ENCODE measurements around the gene DNM2.
"Not testable (repeated sequence)": the region's sequence is repeated elsewhere in the genome, so short reads cannot be mapped to it uniquely, and the experiment has no call there.

DNA sequence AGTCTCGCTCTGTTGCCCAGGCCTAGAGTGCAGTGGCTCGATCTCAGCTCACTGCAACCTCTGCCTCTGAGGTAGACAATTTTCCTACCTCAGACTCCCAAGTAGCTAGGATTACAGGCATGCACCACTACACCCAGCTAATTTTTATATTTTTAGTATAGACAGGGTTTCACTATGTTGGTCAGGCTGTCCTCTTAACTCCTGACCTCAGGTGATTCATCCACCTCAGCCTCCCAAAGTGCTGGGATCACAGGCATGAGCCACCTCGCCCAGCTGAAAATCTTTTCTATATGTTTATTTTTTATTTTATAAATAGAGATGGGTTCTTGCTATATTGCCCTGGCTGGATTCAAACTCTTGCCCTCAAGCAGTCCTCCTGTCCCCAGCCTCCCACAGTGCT lies 46.0 kb upstream of the DNM2 start:
- not testable (repeated sequence) for TF ChIP-seq SP1, NFRKB, FOXA1 (IDR thresholded peaks at IDR 0.05)

All from HEK293T (cell line).